Subcutaneous adipose tissue (tissue), 4 donors: ENCODE results near the gene HABP2. TPM values are rescaled to one million over a fixed set of nuclear protein-coding genes. Genes with fewer than 3 reads are reported as not detected.

Experiments
- total RNA-seq, 4 donors: library from RNA; depleted of rRNA; stranded (reverse); fragments of >200 nt; gene quantifications; one replicate each; pipeline ENCODE4 v1.1.0, GENCODE V29; 2016
- TF ChIP-seq, protein P1 (sequence below): fragments of 450-650 bp; IDR thresholded peaks from one replicate; pipeline ENCODE4 v1.5.1; 2016; ENCODE audit warnings: low read depth, mild to moderate bottlenecking, control low read depth, antibody characterized with exemption, moderate library complexity

Gene HABP2
- total RNA-seq, 4 donors from 2014 or later: not detected

DNA sequence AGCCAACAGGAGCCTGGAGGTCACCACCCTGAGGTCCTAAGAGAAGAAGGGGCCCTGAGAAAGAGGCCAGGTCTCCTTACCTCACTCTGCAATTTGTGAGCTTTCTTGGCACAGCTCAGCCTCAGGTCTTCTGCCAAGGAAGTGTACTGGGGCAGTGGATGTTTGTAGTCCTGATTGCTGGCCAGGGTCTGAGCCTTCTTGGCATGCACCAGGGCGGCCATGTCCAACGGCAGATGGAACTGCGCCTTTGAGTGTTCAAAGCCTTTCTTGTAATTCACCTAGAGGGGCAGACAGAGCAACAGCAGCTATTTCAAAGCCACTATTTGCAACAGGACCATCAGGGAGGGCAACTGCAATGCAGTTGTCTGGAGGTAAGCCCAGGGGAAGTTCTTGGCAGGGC, 59.3 kb downstream of the HABP2 start:
- TF ChIP-seq, protein P1, sequence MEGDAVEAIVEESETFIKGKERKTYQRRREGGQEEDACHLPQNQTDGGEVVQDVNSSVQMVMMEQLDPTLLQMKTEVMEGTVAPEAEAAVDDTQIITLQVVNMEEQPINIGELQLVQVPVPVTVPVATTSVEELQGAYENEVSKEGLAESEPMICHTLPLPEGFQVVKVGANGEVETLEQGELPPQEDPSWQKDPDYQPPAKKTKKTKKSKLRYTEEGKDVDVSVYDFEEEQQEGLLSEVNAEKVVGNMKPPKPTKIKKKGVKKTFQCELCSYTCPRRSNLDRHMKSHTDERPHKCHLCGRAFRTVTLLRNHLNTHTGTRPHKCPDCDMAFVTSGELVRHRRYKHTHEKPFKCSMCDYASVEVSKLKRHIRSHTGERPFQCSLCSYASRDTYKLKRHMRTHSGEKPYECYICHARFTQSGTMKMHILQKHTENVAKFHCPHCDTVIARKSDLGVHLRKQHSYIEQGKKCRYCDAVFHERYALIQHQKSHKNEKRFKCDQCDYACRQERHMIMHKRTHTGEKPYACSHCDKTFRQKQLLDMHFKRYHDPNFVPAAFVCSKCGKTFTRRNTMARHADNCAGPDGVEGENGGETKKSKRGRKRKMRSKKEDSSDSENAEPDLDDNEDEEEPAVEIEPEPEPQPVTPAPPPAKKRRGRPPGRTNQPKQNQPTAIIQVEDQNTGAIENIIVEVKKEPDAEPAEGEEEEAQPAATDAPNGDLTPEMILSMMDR: no peak

DNA sequence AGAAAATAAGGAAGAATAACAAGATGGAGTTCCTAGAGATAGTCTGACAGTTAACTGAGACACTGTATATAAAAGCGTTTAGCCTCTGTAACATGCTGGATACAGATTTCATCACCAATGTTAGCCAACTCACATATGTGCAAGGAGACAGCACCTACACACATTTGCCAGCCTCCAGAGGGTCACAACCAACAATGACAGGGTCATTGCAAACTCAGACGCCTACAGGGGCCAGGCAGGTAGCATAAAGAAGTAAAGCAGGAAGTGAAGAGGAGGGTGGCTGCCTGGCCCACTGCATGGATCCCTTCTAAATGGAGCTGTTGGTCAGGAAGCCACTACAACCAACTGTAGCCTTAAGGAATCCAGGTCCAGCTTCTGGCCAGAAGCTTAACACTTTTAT, 60.6 kb downstream of the HABP2 start:
- TF ChIP-seq, protein P1: no peak

DNA sequence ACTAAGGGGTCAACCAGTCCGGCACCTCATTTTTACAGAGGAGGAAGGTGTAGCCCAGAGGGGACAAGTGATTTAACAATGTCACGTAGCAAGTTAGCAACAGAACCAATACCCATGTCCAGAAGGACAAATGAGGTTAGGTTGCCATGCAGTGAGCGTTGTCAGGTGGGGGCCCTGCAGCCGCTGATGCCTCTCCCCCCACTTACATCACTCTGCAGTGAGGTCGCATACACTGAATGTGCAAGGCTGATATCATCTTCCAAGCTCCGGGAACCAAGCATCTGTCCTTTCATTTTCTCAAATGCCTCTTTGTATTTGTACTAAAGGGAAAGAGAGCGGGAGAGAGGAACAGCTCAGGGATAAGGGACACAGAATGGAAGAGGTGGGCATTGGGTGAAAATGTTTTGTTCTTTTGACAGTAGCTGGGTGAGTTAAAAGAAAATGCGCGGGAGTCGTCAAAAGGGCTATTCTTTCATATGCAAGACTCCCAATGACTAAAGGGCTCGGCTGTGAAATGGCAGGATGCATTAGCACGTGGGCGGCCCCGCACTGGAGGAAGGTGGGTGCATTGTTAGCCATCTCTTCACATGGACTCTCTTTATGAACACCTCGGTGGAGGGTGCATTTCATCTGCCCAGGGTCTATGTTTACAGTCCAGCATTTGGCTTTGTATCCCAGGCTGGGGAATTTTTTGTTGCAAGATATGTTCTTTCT, 61.3 kb downstream of the HABP2 start:
- TF ChIP-seq, protein P1: no peak

DNA sequence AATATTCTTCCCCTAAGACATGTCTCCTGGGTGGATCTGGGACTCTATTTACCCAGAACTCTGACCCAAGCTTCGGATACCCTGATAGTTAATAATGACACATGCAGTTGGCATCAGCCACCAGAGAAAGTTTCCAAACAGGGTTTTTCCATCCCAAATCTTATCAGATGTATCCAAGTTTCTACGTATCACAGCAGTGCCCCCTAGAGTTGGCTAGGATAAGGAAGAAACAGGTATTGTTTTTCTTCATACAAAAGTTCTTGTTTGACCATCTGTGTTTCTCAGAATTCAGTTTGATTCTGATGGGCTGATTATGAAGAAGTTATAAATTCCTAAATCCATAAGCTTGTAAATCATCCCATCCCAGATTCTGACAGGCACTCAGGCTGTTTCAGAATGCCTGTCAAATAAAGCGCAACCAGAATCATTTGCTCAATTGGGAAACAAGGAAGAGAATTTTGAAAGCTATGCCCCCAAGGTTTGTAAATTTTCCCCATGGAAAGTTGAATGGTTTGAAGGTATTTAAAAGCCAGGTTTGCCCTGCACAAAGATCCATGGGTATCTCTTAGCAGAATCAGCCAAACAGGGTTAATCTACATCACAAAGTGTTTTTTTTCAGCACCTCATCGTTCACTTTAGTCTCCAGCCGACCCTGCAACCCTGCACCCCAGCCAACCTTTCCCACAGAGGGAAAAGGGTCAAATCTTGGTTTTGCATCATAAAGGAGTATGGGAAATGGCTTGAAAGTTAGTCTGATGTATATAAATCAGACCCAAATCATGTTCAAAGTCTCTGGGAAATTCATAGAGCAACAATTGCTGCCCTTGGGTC, 63.6 kb downstream of the HABP2 start:
- TF ChIP-seq, protein P1: no peak

DNA sequence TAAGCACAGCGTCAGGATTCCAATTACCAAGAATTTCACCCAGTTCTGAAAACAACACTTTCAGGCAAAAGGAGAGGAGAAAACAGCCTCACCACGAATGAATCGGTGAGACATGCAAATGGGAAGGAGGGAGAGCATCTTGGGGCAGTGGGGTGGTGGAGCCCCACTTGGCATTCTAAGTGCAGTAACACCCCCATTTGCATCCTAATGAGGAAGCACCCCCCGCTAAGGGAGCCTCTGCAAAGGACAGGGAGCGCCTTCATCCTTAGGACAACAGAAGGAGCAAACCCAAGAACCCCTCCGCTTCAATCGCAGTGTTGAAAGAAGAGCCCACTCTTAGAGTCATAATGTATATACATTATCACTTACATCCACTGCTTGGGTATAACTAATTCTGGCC, 64.2 kb downstream of the HABP2 start:
- TF ChIP-seq, protein P1: no peak

DNA sequence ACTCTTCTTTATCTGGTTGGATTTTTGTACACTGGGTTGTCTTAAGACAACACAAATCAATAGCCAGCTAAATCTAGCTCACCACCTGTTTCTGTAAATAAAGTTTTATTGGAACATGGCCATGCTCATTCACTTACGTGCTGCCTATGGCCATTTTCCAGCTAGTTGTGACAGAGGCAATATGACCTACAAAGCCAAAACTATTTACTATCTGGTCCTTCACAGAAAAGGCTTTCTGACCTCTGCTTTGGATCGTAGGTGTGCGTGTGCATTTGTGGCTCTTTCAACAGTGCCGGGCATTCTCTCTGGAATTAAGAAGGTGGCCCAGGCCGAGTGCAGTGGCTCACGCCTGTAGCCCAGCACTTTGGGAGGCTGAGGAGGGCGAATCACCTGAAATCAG, 65.5 kb downstream of the HABP2 start:
- TF ChIP-seq, protein P1: no peak

DNA sequence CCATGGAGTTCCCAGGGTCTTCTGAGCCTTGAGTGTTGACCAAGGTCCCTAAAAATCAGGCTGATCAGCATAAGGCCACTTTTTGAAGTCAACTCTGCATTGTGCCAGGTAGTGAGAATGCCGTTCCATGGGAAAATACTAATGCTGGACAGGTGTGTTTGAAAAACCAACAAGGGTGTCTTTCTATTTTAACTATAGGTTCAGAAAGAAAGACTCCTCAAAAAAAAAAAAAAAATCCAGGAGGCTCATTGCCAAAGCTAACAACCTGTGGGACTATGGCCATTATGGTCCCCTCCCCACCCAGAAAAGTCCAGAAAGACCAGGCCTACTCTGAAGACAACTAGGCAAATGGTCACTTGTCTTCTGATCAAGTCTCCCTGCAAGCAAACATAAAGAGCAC, 66.5 kb downstream of the HABP2 start:
- TF ChIP-seq, protein P1: no peak
